Endothelial cell (in vitro differentiated cells): ENCODE results near the gene RABL6. TPM values are rescaled to one million over a fixed set of nuclear protein-coding genes. Genes with fewer than 3 reads are reported as not detected.
"Not testable (repeated sequence)": the region's sequence is repeated elsewhere in the genome, so short reads cannot be mapped to it uniquely, and the experiment has no call there.

ENCODE experiments used
- DNase-seq: peaks from one replicate; pipeline ENCODE4 v3.0.0; 2021; ENCODE audit warnings: low spot score
- H3K27ac Mint-ChIP-seq: one replicate; pipeline ENCODE4 v1.8.0; 2021; ENCODE audit warnings: mixed read lengths, inconsistent platforms; ENCODE audit not compliant: unreplicated experiment
- H3K27me3 Mint-ChIP-seq: one replicate; pipeline ENCODE4 v1.8.0; 2021; ENCODE audit warnings: mild to moderate bottlenecking, moderate library complexity, mixed read lengths, inconsistent platforms; ENCODE audit not compliant: unreplicated experiment
- H3K36me3 Mint-ChIP-seq: one replicate; pipeline ENCODE4 v1.8.0; 2021; ENCODE audit warnings: mild to moderate bottlenecking, low read depth, mixed read lengths, inconsistent platforms; ENCODE audit not compliant: unreplicated experiment
- H3K4me1 Mint-ChIP-seq: one replicate; pipeline ENCODE4 v1.8.0; 2021; ENCODE audit warnings: mild to moderate bottlenecking, mixed read lengths, inconsistent platforms; ENCODE audit not compliant: unreplicated experiment
- H3K4me3 Mint-ChIP-seq: one replicate; pipeline ENCODE4 v1.8.0; 2021; ENCODE audit warnings: mild to moderate bottlenecking, mixed read lengths, inconsistent platforms; ENCODE audit not compliant: unreplicated experiment
- H3K9me3 Mint-ChIP-seq: one replicate; pipeline ENCODE4 v1.8.0; 2021; ENCODE audit warnings: mixed read lengths, inconsistent platforms; ENCODE audit not compliant: unreplicated experiment
- CTCF ChIP-seq: fragments of 200-600 bp; sonication (generic); IDR thresholded peaks from one replicate; pipeline ENCODE4 v1.5.0; 2021; ENCODE audit warnings: antibody characterized with exemption; ENCODE audit not compliant: unreplicated experiment
- total RNA-seq: library from RNA; stranded (reverse); fragmentation: NEBNext Ultra II Directional; extraction: Animal tissue kit (Norgen Biotek cat#: 25700); gene quantifications from one replicate; pipeline ENCODE4 v1.2.1, GENCODE V29; 2021; ENCODE audit not compliant: unreplicated experiment

RABL6 gene
- total RNA-seq, 1 donor from 2014 or later, result 88.4 TPM

- Mint-ChIP-seq H3K27ac (no peak overlapping the region), H3K27me3 (no peaks in the 10 kb centered on the region), H3K36me3 (no peaks in the 10 kb centered on the region), H3K4me1 (peaks cover 2% of the 10 kb centered on the region), H3K4me3 (no peak overlapping the region), H3K9me3 (no peaks in the 10 kb centered on the region)
- no peak for DNase-seq
- TF ChIP-seq CTCF, result no peak
Measured at GRCh38 chr9:136786451-136786850, 21.3 kb upstream of the RABL6 start.

GRCh38 chr9:136786983-136787382 lies 20.8 kb upstream of the RABL6 start:
- not testable (repeated sequence) for DNase-seq, H3K9me3 Mint-ChIP-seq, H3K36me3 Mint-ChIP-seq, H3K27ac Mint-ChIP-seq, H3K4me3 Mint-ChIP-seq, H3K4me1 Mint-ChIP-seq, H3K27me3 Mint-ChIP-seq

DNA sequence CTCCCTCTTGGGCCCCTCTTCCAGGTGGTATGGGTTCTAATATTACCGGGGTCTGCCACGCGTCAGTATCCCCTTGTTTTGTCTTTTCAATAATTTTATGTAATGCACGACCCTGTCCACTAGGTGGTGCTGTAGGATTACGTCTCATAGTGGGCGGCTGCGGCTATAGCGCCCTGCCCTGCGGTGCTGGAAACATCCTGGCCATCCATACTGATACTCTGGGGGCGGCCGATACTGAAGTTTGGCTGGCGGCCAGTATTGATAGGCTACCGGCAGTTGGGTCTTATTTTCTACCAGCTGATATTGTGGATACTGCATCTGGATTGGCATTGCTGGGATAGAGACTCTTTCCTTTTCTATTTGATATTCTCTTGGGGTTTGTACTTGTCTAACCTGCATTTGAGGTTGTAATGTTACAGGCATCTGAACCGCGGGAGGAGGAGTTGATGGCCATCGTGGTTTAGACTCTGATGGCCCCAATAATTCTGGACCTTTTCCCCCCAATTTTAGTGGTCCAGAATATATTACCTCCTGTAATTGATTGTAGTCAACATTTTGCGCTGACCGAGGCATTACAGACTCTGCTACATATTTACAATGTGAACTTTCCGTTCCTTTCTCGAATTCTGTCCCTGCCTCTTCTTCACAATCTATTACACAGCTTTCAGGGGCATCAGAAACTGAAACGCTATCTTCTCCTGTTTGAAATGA lies 19.9 kb upstream of the RABL6 start:
- H3K36me3 Mint-ChIP-seq, result peaks cover 5% of the 10 kb centered on the region
- no peak overlapping the region for H3K4me3 Mint-ChIP-seq
- TF ChIP-seq CTCF, result peak; percentile 95
- no peaks in the 10 kb centered on the region for H3K27me3 Mint-ChIP-seq
- peak; percentile 78 for DNase-seq
- no peak overlapping the region for H3K27ac Mint-ChIP-seq
- no peaks in the 10 kb centered on the region for H3K9me3 Mint-ChIP-seq
- peaks cover 8% of the 10 kb centered on the region for H3K4me1 Mint-ChIP-seq

DNA sequence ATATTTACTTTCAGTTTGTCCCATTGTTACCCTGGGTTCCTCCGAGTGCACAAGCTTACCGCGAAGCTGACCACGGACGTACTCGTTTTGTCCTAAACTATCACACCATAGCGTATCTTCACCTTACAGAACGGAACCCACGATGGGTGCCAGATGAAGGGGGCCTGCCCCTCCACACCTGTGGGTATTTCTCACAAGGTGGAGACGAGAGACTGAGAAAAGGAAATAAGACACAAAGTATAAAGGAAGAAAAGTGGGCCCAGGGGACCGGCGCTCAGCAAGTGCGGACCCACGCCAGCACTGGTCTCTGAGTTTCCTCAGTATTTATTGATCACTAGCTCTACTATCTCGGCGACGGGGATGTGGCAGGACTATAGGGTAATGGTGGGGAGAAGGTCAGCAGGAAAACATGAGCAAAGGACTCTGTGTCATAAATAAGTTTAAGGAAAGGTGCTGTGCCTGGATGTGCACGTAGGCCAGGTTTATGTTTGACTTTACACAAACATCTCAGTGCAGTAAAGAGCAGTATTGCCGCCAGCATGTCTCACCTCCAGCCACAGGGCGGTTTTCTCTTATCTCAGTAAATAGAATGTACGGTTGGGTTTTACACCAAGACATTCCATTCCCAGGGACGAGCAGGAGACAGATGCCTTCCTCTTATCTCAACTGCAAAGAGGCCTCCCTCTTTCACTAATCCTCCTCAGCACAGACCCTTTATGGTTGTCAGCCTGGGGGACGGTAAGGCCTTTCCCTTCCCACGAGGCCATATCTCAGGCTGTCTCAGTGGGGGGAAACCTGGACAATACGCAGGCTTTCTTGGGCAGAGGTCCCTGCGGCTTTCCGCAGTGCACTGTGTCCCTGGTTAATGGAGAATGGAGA lies 18.9 kb upstream of the RABL6 start:
- H3K27ac Mint-ChIP-seq, result peak overlapping the region; percentile 18
- not testable (repeated sequence) for H3K27me3 Mint-ChIP-seq, H3K4me1 Mint-ChIP-seq

DNA sequence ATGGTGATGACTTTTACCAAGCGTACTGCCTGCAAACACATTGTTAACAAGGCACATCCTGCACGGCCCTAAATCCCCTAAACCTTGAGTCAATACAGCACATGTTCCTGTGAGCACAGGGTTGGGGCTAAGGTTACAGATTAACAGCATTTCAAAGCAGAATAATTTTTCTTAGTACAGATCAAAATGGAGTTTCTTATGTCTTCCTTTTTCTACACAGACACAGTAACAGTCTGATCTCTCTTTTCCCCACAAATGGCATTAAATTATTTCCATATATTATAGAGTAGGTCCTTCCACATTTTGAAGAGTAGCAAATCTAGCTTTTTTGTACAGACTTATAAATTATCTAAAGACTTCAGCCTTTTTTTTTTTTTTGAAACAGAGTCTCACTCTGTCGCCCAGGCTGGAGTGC lies 18.2 kb upstream of the RABL6 start:
- no peak for TF ChIP-seq CTCF
- Mint-ChIP-seq H3K9me3 (no peaks in the 10 kb centered on the region), H3K27ac (peak overlapping the region; percentile 18), H3K4me1 (peaks cover 8% of the 10 kb centered on the region), H3K36me3 (peaks cover 5% of the 10 kb centered on the region), H3K27me3 (no peaks in the 10 kb centered on the region), H3K4me3 (no peak overlapping the region)
- DNase-seq, result no peak

More for the DNA sequence above, 18.9 kb upstream of the RABL6 start:
- not testable (repeated sequence) for H3K4me3 Mint-ChIP-seq, DNase-seq, H3K9me3 Mint-ChIP-seq, H3K36me3 Mint-ChIP-seq
